HEK293 (cell line): ENCODE results near the gene UBTFL1.

ENCODE experiments used
- PBX3 ChIP-seq: sonication (generic); formaldehyde crosslinking; IDR thresholded peaks from 2 replicates; pipeline ENCODE4 v1.8.1; 2022; ENCODE audit warnings: mild to moderate bottlenecking, moderate library complexity, missing genetic modification reagents
- PRDM2 ChIP-seq: fragments of 450-650 bp; formaldehyde crosslinking; IDR thresholded peaks from 2 replicates; pipeline ENCODE4 v1.5.1; 2016; ENCODE audit warnings: missing biosample characterization, missing genetic modification characterization, borderline replicate concordance
- SP3 ChIP-seq: fragments of 450-650 bp; formaldehyde crosslinking; IDR thresholded peaks from 2 replicates; pipeline ENCODE4 v1.5.1; 2016; ENCODE audit warnings: missing biosample characterization, missing genetic modification characterization
- ZBTB11 ChIP-seq: fragments of 450-650 bp; formaldehyde crosslinking; conservative IDR thresholded peaks from 2 replicates; pipeline ENCODE4 v1.5.1; 2016; ENCODE audit warnings: low read depth, missing biosample characterization, missing genetic modification characterization
- ZBTB17 ChIP-seq: fragments of 450-650 bp; formaldehyde crosslinking; IDR thresholded peaks from 2 replicates; pipeline ENCODE4 v1.5.1; 2016; ENCODE audit warnings: missing biosample characterization, missing genetic modification characterization
- ZBTB26 ChIP-seq: fragments of 450-650 bp; formaldehyde crosslinking; optimal IDR thresholded peaks from 2 replicates; pipeline ENCODE3; 2016; ENCODE audit warnings: missing biosample characterization, mild to moderate bottlenecking, missing genetic modification characterization
- ZBTB48 ChIP-seq: fragments of 450-650 bp; formaldehyde crosslinking; IDR thresholded peaks from 2 replicates; pipeline ENCODE4 v1.5.1; 2016; ENCODE audit warnings: missing biosample characterization, missing genetic modification characterization
- ZBTB49 ChIP-seq: fragments of 450-650 bp; formaldehyde crosslinking; IDR thresholded peaks from 2 replicates; pipeline ENCODE4 v1.5.1; 2016; ENCODE audit warnings: missing biosample characterization, missing genetic modification characterization, low read depth
- ZIC2 ChIP-seq: fragments of 450-650 bp; formaldehyde crosslinking; IDR thresholded peaks from 2 replicates; pipeline ENCODE4 v1.5.1; 2016; ENCODE audit warnings: missing biosample characterization, missing genetic modification characterization
- ZNF18 ChIP-seq: fragments of 450-650 bp; formaldehyde crosslinking; IDR thresholded peaks from 2 replicates; pipeline ENCODE4 v1.5.1; 2016; ENCODE audit warnings: missing biosample characterization, missing genetic modification characterization
- ZNF23 ChIP-seq: fragments of 450-650 bp; formaldehyde crosslinking; IDR thresholded peaks from 2 replicates; pipeline ENCODE4 v1.5.1; 2016; ENCODE audit warnings: missing biosample characterization, missing genetic modification characterization, borderline replicate concordance
- ZNF366 ChIP-seq: fragments of 450-650 bp; formaldehyde crosslinking; conservative IDR thresholded peaks from 2 replicates; pipeline ENCODE4 v1.5.1; 2016; ENCODE audit warnings: missing biosample characterization, missing genetic modification characterization
- ZNF398 ChIP-seq: fragments of 450-650 bp; formaldehyde crosslinking; IDR thresholded peaks from 2 replicates; pipeline ENCODE4 v1.5.1; 2017; ENCODE audit warnings: missing biosample characterization, missing genetic modification characterization
- ZNF423 ChIP-seq: fragments of 450-650 bp; formaldehyde crosslinking; IDR thresholded peaks from 2 replicates; pipeline ENCODE4 v1.5.1; 2016; ENCODE audit warnings: missing biosample characterization, missing genetic modification characterization
- ZNF549 ChIP-seq: fragments of 450-650 bp; IDR thresholded peaks from 2 replicates; pipeline ENCODE4 v1.5.1; 2018; ENCODE audit warnings: missing biosample characterization, missing genetic modification characterization, mild to moderate bottlenecking, inconsistent platforms, moderate library complexity
- ZNF670 ChIP-seq: fragments of 450-650 bp; formaldehyde crosslinking; IDR thresholded peaks from 2 replicates; pipeline ENCODE4 v1.5.1; 2016; ENCODE audit warnings: missing biosample characterization, missing genetic modification characterization, low read depth
- ZSCAN16 ChIP-seq: fragments of 450-650 bp; formaldehyde crosslinking; IDR thresholded peaks from 2 replicates; pipeline ENCODE4 v1.5.1; 2016; ENCODE audit warnings: missing biosample characterization, missing genetic modification characterization
- ZSCAN18 ChIP-seq: fragments of 450-650 bp; formaldehyde crosslinking; IDR thresholded peaks from 2 replicates; pipeline ENCODE4 v1.5.1; 2016; ENCODE audit warnings: missing biosample characterization, missing genetic modification characterization
- ZXDB ChIP-seq: fragments of 450-650 bp; formaldehyde crosslinking; IDR thresholded peaks from 2 replicates; pipeline ENCODE4 v1.5.1; 2016; ENCODE audit warnings: missing biosample characterization, missing genetic modification characterization

UBTFL1 gene

GRCh38 chr11:90134478-90135003 is 48.8 kb downstream of the UBTFL1 start, which contains the start of gene NAALAD2 (continued):
- TF ChIP-seq ZNF398 (tag by site-specific recombination) (no peak), ZBTB49 (tag by site-specific recombination) (no peak), ZSCAN18 (no peak), ZBTB11 (tag by site-specific recombination) (peak; percentile 40; the same call in 1 of the 2 replicates), ZNF366 (tag by site-specific recombination) (0 out of 2 replicates have a peak, but pooled peaks have one; percentile 15), ZNF23 (tag by site-specific recombination) (no peak), PRDM2 (tag by site-specific recombination) (no peak), ZNF423 (tag by site-specific recombination) (peak; percentile 88), SP3 (tag by site-specific recombination) (peak; percentile 35; the same call in 1 of the 2 replicates), ZNF670 (tag by site-specific recombination) (no peak), ZBTB26 (tag by site-specific recombination) (peak; percentile 19), ZIC2 (tag by site-specific recombination) (peak; percentile 61), PBX3 (CRISPR knock-in tag) (no peak), ZSCAN16 (tag by site-specific recombination) (peak; percentile 35; the same call in 1 of the 2 replicates), ZNF549 (tag by site-specific recombination) (no peak), ZBTB17 (tag by site-specific recombination) (peak; percentile 40; the same call in 1 of the 2 replicates), ZNF18 (tag by site-specific recombination) (no peak), ZBTB48 (tag by site-specific recombination) (peak; percentile 73), ZXDB (tag by site-specific recombination) (0 out of 2 replicates have a peak, but pooled peaks have one; percentile 37)
- TF ChIP-seq, all 188 proteins: peak for 21
